Hematopoietic multipotent progenitor cell treated with erythropoietin and hydrocortisone succinate and interleukin-3 and kit ligand, for 15 days (in vitro differentiated cells): ENCODE results near the gene CEP63.

Experiments used
- DNase-seq: peaks from one replicate; pipeline ENCODE4 v3.0.0-alpha.2; 2015; ENCODE audit warnings: low spot score

CEP63 gene

DNA sequence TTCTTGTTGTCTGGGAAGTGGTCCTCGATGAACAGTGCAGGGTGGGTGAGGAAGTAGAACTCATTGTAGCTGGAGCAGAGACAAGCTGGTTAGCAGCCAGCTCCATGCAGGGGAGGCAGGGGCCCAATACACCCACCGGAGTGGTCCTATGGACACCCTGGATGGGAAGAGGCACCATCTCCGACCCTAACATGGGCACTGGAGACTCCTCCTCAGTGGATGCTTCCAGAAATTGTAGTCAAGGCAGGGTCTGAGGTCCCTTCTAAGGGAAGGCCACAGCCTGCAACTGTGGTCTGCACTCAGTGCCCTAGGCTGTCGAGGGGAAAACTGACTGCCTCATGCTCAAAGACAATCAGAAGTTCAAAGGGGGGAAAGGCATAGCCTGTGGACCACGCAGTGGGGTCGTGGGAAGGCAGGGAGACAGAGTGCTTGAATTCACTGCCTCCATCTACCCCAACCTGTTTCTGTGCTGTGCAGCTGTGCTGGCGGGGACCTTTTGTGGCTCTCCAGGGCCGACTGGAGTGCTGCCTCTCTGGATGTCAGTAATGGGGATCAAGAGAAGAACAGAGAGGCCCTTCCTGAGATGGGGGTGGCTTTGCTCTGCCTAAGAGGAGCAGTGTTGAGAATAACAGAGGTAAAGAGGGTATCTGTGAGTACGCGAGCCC, 123.0 kb downstream of the CEP63 start:
- no peak for DNase-seq

DNA sequence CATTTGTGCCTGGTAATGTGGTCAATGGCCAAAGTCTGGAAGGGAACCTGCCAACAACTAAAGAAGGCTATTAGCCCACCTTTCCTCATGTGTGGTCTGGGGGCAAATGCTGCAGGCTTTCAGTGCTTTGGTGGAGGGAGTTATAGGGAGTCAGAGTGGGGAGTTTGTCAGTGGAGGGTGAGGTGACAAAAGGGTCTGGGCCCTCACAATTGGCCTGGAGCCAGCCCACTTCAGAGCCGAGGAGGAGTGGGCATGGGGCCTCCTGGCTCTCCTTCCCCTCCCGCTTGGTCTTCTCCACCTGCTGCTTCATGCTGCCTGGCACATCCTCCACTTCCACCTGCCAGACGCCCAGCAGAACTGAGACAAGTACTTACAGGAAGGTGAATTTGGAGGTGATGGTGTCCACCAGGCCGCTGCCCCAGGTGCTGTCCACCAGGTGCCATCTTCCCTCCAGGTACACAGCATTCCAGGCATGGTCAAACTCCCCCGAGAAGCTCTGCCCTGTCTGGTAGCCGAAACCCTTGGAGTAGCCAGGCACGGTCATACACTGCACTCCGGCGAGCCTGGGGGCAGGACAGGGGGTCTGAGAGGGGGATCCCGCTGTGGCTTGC, 124.1 kb downstream of the CEP63 start:
- DNase-seq, result no peak

DNA sequence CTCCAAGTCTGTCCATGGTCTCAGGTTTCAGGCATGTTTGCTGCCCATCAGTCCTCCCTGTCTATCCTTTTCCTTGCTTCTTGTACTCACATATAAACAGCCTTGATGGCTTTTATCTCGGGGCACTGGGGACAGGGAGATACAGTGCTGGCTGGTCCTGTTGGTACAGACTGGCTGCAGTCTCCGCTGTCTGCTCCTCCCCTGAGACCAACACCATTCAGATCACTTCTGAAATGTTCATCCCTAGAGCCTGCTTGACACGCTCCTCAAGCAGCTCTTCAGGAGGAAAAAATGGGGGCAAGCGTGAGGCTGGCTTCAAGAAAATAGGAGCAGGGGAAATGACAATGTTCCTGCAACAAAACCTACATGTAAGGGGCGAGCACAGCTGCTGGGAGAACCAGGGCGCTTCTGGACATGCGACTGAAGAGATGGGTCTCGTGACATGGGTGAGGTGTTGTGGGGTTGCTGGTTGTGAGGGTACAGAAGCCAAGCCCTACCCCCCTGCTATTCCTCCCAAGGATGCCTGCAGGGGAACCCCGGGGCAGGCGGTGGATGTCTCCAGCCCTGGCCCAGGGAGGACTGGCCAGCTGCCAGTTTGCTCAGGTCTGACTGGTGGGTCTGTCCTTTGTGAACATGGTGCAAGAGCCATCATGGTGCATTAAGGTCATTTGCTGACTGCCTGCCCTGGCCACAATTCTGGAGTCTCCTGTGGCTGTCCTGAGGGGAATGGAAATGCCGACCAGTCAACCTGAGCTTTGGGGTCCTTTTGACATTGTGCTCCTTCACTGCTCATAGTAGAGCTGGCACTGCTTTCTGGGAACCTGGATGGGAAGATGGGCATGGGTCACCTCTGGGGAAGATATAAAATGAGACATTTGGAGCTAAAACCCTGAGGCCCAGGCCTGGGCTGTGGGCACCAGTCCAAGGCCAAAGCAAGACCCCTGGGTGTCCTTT, 124.9 kb downstream of the CEP63 start:
- no peak for DNase-seq

DNA sequence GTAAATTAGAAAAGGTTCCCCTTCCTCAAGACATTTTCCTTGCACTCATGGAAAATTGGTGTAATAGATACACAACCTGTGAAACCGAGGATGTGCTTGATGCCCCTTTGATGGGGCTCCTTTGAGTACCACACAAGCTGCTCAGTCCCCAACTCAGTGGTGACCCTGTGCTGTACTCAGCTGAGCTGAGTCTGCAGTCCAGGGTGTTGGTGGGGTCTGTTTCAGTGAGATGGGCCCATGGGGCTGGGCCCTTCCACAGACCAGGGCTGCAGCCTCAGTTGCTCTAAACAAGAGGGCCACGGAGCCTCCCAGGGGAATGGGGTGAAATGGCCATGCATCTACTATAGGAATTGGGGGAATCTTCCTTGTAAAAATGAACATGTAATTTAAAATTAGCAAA, 125.7 kb downstream of the CEP63 start:
- no peak for DNase-seq

DNA sequence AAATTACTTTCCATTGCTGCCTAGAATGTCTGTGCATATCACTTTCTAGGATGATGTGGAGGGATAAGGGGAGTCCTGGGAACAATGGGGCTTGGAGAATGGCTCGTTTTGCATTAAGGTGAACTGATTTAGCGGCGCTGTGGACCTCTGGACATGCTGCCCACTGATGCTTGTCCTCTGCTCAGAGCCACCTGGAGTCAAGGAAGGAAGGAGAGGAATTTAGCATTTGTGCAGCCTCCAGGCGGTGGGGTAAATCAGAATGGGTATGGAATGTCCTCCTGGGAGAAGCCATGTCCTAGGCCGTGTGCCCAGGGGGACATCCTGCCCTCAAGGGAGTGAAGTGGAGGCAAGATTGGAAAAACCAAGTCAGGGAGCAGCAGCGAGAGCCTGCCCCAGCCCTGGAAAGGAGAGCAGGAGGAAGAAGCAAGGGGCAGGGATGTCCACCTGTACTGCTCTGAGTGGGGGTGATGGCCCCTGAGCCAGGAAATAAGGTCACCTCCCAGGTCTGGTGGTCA, 127.2 kb downstream of the CEP63 start:
- DNase-seq, result no peak

DNA sequence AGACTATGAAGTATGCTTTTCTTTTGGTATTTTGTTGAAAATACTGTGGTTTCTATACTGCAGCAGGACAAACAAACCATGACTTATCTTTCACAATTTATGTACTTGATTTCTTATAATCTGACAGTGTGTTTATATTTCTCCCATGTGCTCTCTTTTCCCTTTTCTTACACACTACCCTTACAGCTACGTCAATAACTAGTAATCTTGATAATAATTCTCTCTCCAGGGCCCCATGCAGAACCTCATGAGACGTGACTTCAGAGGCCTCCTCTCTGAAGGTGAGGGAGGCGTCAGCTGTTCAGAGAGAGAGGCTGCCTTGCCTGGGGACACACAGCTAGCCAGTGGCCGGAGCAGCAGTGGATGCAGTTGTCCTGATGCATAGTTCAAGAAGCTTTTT, 129.1 kb downstream of the CEP63 start:
- no peak for DNase-seq

DNA sequence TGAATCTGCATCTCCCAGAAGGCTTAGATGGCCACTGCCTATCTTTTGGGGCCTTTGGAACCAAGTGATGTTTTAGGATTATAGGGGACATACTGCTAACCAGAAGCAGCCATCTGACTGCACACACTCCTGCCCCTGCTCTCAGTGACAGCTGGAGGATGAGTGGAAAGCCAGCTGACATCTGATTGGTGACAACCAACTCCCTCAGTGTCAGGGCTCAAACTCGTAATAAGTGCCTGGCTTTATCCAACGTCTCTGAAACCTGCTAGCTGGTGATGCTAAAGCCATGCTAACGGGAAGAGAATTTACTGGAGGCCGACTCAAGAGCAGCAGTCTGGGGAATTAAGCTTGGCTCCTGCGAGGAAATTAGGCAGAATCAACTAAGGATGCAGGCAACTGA, 129.9 kb downstream of the CEP63 start:
- no peak for DNase-seq

DNA sequence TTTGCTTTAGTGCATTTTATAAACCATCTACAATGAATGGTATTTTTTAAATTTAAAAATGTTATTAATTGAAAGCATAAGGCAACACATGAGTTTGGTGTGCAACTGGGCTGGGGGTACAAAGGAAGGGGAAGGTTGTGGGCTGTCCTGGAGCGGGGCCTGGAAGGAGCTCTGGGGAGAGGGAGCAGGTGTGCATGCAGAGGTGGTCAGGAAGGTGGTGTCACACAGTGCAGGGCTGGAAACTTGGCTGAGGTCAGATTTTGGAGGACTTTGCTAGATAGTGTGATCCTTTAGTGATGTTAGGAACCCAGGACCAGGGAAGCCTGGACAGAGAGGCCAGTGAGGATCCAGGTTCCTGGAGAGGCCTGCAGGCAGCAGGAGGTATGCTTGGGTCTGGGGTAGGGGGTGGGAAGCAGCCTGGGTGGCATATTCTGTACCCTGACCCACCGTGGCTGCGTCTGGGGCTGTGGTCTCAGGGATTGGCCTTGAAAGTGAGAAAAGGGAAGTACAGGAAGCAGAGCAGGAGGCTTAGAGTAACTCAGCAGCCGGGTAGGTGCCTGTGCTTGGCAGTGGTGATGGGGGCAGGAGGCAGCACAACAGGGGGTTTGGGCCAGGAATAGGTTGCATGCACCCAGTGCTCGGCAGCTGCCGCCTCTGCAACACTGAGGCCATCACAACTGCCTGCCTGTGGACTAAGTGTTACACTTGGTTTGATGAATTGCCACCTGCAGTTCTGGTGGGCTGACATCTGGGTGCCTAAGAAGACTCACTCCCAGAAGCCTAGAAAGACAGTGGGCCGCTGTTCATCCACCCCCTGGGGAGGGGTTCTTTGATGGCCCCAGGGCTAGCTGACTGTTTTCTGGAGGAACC, 132.0 kb downstream of the CEP63 start:
- no peak for DNase-seq

DNA sequence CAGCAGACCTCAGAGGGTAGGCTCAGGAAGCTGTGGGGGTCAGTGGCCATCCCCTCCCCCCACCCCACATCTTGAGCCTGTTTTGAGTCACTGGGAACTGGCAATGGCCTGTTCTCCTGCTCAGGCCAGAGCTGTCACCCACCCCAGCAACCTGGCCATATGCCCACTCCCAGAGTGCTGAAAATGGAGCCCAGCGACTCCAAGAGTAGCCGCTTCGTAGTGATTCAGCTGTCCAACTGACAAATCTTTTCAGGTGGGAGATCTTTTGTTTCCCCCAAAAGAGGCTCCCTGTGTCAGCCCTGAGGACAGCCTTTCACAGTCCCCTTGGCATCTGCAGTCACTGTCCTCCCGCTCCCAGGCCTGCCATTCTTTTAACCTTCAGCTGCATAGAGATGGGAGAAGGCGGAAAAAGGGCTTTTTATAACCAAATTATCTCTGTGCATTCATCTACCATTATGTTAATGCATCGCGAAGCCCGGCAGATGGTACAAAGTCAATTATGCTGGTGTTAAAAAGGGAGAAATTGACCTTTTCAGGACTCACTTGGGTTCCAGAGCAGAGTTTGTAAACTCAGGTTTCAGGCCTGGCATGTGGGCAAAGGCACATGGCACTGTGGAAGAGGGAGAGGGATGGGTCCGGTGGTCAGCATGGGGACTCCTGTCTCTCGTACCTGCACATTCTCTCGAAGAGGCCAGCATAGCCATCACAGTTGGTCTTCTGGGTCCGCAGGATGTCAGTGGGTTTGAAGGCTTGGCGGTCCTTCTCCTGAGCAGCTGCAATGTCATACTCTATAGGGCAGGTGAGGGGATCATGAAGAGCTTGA, 132.8 kb downstream of the CEP63 start:
- DNase-seq, result no peak

DNA sequence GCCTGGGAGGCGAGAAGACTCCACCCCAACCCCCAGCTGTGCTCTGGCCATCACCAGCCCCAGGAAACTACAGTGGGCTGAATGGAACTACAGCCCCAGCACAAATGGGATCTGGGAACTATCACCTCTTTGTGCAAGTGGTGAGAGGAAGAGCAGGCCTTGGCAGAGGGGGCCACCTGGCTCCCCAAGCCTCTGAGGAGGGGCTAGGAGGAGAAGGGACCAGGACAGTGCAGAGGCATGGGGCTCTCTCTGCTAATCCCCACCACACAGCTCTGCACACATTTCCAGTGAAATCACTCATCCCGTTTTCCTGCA, 133.4 kb downstream of the CEP63 start:
- DNase-seq, result no peak

DNA sequence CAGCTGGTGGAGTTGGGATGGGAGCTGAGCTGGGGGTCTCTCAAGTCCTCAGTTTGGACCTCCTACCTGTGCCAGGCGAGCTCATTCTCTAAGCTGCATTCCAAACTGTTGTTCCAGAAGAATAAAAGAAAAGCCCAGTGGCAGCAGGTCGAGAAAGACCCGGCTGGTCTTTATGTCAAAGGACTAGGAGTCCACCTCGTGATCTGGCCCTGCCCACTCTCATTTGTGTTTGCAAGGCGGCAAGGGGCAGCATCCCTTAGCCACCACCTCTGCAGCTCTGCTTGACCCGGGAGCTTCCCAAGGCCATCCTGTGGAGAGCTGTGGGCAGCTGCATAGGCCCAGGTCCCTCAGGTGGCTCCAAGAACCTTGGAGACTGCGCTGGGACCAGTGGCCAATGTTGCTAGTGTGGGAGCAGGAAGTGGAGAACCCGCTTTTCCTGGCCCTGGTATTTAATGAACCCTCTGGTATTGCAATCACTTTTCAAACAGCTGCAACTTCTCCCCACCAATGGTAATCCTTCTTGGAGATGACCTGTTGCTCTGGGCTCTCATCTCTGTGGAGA, 134.1 kb downstream of the CEP63 start:
- no peak for DNase-seq

DNA sequence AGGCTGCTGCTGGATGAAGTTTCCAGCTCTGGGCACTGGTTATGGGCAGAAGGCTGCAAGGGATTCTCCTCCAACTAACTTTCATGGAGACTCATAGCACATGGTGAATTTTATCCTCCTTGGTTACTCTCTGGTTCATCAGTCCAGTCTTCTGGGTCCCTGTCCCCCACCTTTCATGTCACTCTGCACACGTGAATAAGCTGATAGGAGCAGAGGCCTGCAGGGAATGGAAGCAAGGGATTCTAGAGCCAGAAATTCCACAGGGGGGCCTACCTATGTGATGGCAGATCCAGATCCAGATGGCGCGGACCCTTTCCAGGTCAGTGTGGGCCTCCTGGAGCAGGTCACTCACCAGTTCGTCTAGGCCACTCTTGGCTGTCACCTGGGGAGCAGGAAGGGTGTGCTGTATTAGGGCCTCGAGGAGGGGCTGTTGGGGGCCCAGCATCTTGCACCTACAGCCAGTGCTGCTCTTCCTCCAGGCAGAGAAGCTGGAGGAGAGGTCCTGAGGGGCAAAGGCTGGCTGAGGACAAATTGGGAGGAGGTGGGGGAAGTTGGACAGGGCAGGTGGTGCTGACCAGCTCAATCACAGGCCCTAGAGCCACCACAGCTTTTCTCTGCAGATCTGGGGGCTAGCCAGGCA, 134.7 kb downstream of the CEP63 start:
- no peak for DNase-seq

DNA sequence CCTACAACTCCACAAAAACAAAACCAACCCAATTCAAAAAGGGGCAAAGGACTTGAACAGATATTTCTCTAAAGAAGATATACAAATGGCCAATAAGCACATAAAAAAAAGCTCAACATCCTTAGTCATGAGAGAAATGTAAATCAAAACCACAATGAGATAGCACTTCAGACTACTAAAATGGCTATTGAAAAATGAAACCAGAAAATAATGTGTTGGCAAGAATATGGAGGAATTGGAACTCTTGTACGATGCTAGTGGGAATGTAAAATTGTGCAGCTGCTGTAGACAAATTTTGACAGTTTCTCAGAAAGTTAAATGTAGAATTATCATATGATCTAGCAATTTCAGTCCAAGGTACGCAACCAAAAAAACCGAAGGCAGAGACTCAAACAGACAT, 136.0 kb downstream of the CEP63 start:
- no peak for DNase-seq

DNA sequence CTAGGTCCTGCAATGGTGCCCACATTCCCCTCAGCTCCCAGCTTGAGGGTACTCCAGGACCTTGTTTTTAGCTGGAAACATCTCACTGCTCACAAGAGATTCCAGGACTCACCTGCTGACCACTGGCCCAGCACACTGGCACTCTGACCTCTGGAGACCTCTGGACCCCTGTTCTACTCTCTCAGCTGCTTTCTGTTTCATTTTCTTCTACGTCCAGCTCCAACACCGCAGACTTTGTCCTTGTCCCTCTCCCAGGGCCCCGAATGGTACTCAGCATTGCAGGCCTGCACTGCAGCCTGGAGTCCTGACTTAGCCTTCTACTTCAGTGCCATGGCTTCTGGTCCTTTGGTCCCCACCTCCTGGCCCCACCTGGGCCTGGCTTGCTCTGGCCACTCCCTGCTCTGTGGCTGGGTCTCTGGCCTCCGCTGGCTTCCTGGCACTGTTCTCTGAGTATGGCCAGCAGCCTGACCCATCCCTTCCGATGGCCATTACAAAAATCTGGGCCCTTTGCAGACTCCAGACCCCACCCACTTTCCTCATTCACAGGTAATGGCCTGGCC, 137.0 kb downstream of the CEP63 start:
- no peak for DNase-seq

DNA sequence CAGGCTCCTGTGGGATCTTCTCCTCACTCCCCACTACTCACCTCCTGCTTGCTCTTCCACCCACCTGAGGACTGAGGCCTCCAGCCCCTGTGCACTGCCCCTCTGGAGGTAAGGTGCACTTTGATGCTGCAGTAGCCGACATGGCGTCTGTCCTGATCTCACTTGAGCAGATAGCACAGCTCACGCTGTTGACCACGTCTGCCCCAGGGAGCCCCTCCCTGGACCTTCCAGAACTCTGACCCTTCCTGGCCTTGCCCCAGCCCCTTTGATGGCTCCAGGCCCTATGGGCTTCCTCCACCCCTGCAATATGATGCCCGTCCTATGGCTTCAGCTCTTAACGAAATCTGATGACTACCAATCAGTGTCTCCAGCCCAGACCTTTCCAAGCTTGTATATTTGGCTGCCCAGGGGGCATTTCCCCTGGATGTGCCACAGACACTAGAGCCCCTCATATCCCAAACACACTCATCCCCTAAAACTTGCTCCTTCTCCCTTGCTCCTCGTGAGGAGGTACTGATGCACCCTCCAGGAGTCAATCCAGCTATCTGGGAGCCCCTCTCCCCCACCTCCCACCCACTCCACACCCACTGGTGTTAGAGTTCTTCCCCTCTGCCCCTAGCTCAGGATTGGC, 137.9 kb downstream of the CEP63 start:
- DNase-seq, result no peak
